HG02973 (cell line): ENCODE results near the gene SLC38A9.

Experiments
- ATAC-seq: cut with Tn5 transposase; IDR thresholded peaks from one replicate; pipeline ENCODE4 v1.9.1; 2021; ENCODE audit warnings: moderate library complexity; ENCODE audit not compliant: unreplicated experiment

Gene SLC38A9

DNA sequence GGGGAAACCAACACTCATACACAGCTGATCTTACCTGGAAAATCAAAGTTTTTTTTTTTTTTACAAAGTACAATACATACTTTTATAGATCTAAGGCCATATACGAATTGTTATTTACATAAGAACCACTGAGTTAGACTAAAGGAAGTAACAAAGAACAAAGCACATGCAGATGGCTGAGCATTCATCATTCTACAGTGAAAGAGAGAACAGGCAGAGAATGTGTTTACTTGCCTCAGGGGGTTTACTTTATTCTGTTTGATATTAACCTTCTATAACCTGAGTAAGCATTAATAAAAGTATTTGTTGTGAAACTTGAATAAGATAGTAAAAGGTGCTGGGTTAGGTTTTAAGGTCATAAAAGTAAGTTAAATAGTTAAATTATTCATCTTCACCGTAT, 54.7 kb downstream of the SLC38A9 start:
- no peak for ATAC-seq

DNA sequence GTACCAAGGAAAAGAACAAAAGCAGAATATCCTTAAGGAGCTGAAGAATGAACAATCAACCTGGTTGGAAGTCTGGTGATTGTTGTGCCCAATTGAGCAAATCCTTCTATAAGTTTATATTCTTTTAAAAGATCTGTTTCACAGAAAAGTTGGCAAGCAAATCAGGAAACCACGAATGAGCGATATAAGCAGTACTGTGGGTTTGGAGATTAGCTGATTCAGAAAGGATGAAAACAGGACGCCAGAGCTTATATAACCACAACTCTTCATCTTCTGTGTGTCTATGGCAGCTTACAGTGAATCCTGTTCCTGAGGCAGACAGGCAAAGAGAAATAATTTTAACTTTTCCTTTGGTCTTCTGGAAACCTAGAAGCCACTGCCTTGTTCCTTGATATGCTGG, 61.7 kb downstream of the SLC38A9 start:
- ATAC-seq: no peak

DNA sequence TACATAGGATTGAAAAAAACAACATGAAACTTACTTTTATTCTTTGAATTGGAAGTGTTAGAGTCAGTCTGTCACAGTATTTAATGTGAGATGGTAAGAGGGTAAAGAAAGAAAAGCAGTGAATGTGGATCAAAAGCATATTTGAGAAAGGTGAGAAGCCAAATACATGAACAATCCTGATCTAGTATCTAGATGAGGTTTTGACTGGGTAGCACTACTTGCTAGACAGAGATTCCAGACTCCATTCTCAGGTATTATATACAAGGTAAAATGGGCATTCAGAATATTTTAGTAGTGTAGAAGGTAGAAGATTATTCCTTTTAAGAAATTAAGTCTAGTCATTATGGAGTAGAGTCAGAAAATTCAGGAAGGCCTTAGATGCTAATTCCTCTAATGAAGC, 62.2 kb downstream of the SLC38A9 start:
- no peak for ATAC-seq

DNA sequence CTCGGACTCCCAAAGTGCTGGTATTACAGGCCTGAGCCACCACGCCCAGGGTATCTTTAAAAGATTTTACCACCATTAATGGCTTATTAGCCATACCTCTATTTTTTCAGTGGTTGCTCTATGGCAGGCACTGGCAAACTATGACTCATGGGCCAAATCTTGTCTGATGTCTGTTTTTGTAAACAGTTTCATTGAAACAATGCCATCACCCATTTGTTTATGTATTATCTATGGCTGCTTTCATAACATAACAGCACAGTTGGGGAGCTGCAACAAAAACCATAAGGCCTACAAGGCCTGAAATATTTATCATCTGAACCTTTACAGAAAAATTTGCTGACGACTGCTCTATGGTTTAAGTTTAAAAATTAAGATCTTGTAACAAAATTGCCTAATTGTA, 66.8 kb downstream of the SLC38A9 start:
- no peak for ATAC-seq

DNA sequence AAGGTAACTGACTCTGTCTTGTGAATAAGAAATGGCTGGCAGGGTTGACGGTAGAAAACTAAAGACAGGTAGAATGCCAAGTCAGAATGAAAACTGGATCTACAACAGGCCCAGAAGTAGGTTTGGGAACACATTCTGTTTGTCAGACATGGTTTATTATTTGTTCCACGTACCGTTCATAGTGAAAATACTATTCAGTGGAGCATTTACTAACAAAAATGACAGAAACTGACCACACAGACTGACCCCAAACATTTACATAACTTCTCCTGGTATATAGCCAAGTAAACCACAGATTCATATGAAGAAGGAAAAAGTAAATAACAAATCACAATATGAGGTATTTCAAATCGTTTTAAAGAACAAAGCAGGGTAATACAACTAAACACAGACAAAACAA, 73.7 kb downstream of the SLC38A9 start:
- ATAC-seq: no peak

DNA sequence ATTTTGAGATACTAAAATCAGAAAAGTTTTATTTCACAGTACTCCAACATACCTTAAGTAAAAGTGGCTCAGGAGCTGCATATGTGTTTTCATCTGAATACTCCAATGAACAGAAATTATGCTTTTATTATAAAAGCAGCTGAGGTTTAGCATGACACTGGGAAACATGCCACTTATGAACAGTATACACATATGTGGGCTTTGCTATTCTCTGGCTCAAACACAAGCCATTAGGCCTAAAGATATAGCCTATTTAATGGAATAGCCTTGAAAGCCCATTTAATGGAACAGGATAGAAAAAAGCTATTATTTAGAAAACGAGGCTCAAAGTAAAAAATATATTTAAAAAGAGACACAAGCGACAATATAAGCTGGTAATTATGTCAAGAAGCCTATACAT, 74.1 kb downstream of the SLC38A9 start:
- ATAC-seq: no peak

DNA sequence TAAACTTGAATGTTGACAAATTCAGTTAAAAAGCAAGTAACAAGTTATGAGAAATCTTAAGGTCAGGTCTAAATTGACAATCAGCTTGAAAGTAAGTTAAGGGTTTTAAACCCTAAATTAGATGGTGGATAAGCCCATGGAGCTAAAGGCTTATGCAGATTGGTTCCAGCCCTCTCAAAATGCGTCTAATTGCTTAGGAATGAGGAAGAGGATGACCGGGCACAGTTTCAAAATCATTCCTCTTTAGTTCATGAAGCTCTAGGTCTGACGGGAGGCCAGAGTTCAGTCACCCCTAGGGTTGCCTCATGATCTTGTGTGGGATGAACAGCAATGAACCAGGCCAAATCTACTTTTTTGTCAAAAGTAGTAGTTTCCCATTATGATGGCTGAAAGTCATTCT, 75.4 kb downstream of the SLC38A9 start:
- ATAC-seq: no peak

DNA sequence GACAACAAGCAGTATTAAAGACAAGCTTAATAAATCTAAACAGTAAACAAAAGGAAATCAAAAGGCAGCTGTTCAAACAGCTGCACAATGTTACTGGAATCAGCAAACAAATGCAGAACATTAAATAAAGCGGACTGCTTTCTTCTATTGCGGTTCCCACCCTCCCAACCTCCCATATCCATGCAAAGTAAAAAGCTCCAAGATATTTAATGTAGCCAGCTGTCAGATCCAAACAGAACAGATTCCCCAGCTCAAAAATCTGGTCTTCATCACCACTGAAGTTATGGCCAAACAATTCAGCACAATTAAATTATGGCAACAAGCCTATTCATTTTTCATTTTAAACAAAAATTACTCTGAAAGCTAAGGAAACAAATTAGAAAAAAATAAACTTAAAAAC, 75.9 kb downstream of the SLC38A9 start:
- no peak for ATAC-seq

DNA sequence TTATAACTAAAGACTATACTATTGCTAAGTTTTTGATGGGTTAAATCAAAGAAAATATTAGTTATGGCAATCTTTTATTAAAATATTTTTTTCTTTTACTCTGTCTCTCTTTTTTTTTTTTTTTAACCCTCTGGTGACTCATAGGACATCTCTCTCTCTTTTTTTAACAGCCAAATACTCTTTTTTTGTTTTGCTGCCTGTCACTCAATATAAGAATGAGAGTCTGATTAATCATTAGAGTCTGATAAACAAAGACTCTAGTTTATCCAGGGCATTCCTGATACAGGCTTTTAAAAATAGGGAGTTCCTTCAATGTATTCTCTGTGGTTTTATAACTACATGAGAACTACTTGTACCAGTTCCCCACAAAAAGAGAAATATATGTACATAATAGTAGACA, 77.3 kb downstream of the SLC38A9 start:
- no peak for ATAC-seq

DNA sequence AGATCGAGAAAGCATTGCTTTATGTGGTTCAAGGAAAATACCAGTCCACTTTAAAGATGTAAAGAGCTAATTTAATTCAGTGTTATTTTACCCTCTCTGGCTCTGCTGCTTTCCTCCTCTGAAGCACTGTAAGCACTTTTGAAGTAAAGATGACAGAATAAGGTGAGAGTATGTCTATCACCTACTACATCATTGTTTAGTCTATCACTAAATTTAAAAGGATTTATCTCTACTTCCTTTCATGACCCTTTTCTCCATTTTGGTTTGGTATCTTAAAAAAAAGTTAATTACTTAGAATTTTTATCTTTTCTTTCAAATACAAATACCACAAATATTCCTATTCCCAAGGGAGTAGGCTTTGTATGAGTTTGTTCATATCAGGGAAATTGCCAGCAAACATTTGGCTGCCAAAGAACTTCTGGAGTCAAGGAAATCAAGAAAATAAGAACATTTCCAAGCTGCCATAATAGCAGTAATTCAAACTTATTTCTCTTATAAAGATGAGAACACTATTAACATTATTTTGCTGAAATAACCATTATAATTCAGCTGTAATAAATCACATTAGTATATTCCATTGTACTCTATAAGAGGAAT, 77.8 kb downstream of the SLC38A9 start:
- no peak for ATAC-seq

DNA sequence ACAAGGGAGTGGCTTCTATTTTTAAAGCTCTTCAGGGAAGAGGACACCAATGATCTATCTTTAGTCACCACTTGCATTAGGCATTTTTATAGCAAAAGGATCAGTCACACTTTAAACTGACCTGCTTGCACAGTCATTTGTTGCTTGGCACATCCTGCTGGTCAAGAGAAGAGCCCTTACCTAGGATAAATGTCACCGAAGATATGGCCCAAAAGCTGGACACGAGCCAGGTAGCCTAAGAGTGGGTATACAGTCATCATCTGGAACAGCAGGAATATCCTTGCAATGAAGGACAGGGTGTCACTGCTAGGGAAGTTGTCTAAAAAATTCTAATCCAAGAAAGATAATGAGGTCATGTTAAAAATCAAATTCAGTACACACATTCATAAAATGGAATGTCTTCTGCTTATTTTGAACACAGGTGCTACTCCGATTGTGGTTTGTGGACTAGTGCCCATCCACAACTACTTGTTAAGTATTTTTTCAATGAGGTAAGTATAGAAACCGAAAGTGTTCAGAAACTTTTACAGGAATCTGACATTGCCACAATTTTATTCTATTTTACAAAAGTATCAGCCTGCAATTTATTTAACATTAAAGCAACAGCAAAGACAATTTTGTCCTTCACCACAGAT, 78.4 kb downstream of the SLC38A9 start:
- ATAC-seq: no peak

DNA sequence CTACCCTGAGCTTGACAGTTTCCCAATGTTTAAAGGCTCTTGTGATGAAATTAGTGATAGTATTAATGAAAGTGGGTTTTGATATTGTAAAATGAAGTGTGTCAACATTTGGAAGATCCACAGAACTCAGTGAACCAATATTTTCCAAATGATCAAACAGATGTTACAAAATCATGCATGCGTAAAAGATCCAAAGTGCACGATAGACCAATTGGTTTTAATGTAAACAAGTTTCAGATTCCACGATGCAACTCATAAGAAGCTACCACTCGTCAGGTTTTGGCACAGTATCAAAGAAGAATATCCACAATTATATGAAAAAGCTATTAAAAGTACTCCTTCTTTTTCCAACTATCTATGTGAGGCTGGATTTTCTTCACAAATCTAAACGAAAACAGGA, 82.3 kb downstream of the SLC38A9 start:
- no peak for ATAC-seq

DNA sequence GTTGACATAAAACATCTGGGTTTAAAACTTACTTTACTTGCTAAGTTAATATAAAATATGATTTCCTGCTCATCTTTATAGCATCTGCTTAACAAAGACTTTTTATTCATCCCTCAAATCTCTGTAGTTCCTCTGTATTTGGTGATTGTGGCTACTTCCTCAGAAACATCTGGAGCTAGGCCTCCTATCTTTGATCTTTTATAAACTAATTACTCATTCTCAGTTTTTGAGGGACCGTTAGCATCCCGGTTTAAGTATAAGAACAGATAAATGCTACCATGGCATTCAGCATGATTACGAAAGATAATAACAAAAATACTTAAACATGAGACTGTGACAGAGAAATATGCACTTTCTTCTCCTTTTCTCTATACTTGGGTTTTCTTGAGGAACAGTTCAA, 85.3 kb downstream of the SLC38A9 start:
- ATAC-seq: no peak

DNA sequence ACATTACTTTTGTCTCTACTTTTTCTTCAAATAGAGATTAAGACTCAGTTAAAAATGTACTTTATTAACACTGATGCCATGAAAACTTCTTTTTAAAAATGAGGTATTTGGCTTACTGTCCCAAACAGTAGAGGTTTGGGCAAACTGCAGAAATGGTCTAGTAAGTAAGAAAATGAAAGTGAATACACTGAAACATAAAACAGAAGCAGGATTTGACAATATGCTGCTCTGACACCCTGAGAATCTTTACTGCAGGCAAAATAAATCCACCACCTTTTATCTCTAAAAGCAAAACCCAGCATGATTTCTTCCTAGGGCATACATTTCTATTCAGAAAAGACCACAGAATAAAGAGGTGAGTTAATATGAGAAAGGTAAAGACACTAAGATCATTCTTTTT, 86.2 kb downstream of the SLC38A9 start:
- ATAC-seq: no peak

DNA sequence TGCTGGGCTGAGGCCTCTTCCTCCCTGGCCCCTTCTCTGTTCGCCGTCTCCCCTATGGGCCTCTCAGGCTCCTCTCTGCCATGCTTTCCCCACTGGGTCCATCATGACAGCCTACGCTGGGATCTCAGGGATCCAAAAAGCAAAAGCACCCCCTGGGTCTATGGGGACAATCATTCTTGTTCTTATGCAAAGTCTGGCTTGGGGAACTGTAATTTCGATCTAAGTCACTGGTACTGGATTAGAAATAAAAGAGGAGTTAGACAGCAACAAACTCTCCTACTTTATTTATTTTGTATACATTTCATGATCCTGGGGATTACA, 86.6 kb downstream of the SLC38A9 start:
- ATAC-seq: no peak

DNA sequence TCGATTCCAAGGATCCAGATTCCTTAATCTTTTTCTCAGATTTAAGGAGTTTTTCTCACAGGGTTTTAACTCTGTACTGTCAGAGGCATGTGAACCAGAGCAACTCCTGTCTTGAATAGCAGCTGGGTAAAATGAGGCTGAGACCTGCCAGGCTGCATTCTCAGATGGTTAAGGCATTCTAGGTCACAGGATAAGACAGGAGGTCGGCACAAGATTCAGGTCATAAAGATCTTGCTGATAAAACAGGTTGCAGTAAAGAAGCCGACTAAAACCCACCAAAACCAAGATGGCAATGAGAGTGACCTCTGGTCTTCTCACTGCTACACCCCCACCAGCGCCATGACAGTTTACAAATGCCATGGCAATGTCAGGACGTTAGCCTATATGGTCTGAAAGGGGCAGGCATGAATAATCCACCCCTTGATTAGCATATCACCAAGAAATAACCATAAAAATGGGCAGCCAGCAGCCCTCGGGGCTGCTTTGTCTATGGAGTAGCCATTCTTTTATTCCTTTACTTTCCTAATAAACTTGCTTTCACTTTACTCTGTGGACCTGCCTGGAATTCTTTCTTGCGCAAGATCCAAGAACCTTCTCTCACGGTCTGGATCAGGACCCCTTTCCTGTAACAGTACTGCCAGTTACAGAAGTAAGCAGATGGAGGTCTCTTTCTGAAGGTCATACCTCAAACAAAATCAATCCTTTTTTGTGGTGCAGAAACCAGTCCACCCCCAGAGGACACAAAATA, 87.1 kb downstream of the SLC38A9 start:
- ATAC-seq: no peak

DNA sequence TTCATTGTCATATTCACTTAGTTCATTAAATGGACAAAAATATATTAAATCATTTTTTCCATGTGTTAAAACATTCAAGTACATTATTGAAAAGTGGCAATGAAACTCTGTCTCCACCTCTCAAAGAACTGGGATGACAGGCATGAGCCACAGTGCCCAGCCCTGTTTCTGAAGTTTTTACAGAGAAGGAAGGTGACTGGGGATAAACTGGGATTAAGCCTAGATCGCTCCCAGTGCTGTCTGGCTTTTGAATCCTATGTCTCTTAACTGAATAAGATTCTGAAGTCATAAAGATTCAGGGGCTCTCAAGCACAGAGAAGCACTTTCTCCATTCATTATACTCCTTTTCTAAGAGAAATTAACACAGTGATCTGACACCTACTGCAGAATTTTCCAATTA, 88.3 kb downstream of the SLC38A9 start:
- no peak for ATAC-seq

DNA sequence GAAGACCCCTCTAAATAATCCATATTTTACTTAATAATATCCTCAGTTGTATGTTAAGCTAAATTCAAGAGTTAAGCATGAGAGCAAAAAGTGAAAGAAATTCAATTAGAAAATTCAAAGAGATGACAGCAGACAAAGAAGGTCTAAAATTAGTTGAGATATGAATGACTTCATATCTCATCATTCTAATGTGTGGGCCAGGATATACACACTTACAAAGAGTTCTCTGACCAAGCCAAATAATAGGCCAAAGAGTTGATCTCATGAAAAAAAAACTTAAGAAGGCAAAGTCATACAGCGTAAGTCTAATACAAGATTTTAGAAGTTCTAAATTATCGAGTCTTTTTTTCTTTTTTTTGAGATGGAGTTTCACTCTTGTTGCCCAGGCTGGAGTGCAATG, 89.7 kb downstream of the SLC38A9 start:
- ATAC-seq: no peak

DNA sequence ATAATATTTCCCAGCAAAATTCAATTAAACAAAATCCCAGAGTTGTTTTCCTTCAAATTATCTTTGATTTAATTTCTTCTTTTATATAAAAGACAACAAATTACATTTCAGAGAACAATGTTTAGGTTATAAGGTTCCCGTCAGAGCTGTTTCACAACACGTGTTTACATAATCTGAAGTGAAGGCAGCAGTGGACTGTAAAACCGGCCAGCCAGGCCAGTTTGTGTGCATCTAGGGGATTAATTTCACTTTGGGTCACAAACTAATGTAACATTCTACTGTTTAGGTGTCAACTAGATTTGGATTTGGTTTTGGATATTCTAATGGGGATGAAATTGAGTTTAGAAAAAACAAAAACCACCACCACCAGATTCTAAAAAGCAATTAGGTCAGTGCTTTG, 90.9 kb downstream of the SLC38A9 start:
- no peak for ATAC-seq

DNA sequence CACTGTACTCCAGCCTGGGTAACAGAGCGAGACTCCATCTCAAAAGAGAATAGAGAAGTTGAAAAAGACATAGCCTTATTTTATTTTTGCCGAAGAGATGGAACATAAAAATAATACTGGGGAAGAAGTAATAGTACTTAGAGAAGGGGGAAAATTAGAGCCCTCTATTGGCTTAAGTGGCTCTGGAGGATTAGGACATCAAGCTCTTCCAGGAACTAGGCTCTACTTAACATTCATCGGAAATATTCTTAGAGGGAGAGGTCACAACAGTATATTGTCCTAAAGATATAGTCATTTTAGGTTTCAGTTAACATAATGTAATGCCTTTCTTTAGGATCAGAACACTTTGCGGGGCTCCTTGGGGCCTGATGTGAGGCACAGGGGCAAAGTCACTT, 91.4 kb downstream of the SLC38A9 start:
- ATAC-seq: no peak

DNA sequence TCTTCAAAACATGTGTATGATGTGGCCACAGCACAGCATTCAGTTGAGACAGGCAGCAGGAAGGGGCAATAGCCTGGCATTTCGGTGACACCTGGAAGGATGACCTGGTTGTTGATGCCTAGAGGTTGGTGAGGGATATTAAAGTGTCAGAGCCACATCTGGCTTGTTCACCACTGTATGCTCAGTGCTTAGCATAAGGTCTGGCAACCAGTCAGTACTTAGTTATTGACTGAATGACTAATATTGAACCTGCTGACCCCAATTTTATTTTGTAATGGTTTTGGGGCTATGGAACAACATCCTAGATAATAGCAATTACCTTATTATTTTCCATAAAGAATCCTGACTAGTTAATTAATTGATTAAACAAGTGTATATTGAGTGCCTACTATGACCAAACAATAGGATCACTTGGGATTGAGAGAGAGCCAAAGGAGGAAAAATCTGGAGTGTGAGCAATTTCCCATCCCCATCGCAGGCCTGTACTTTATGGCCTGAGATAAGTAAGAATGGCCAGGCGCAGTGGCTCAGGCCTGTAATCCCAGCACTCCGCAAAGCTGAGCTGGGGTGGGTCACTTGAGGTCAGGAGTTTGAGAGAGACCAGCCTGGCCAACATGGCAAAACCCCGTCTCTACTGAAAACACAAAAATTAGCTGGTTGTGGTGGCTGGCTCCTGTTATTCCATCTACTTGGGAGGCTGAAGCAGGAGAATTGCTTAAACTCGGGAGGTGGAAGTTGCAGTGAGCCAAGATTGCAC, 91.9 kb downstream of the SLC38A9 start:
- ATAC-seq: no peak

DNA sequence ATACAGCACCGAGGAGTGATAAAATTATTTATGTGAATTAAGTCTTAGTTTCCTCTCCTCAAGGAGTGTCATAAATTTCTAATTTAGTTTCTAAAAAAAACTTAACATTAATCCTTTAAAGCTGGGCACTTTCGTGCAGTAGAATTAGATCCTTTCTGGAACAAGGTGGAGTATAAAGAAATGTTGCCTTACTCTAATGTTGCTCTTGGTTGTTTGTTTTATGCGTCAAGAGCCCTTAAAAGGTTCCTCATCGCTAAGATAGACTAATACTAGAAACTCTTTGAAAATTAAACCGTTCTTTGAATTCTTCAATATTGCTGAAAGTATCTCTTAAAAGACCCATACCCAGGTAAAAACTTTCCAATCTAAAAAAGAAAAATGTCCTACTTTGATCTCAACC, 93.8 kb downstream of the SLC38A9 start:
- ATAC-seq: no peak
